ENCODE results near the gene CDK13. TPM values are rescaled to one million over a fixed set of nuclear protein-coding genes. Genes with fewer than 3 reads are reported as not detected.

CDK13 gene
- total RNA-seq, 1 experiment from 2014 or later = 52.2 TPM

GRCh38 chr7:39954694-39955093 lies 4.6 kb downstream of the CDK13 start:
- WGBS (ENCODE audit: extremely low coverage, insufficient read length, low lambda C conversion rate) = no CpG with 5 or more reads among the region's 4 CpGs
- H3K4ac ChIP-seq (ENCODE audit: low read depth, low read length) = no peak overlapping the region
- H3K56ac ChIP-seq (ENCODE audit: insufficient read length, low read depth, low read length) = no peak overlapping the region
- H3K9me3 ChIP-seq (ENCODE audit: control insufficient read depth, low read depth, low read length) = no peaks in the 10 kb centered on the region
- no peak overlapping the region for H3K18ac ChIP-seq (ENCODE audit: insufficient read length, low read depth, low read length)
- H2BK20ac ChIP-seq (ENCODE audit: low read depth, low read length, poor library complexity, severe bottlenecking) = no peak overlapping the region
- no peak for TF ChIP-seq CTCF (conservative IDR thresholded peaks at IDR 0.05)
- no peak overlapping the region for H2AK5ac ChIP-seq (ENCODE audit: insufficient read length, low read length)
- H3K14ac ChIP-seq (ENCODE audit: insufficient read depth, low read length) = no peak overlapping the region
- H3K23ac ChIP-seq (ENCODE audit: insufficient read length, low read depth, low read length) = no peak overlapping the region
- H3K27me3 Mint-ChIP-seq (ENCODE audit: low read depth) = no peaks in the 10 kb centered on the region
- H3K4me1 Mint-ChIP-seq = peaks cover 19 to 36% of the 10 kb centered on the region in 2 experiments
- no peak overlapping the region for H2BK120ac ChIP-seq (ENCODE audit: low read depth, low read length, poor library complexity, severe bottlenecking)
- no peak overlapping the region for H2BK12ac ChIP-seq (ENCODE audit: insufficient read length, low read depth, low read length)
- no peak overlapping the region for H2BK15ac ChIP-seq (ENCODE audit: low read depth, low read length)
- H3K4me3 Mint-ChIP-seq = peak overlapping the region in 1 of 2 experiments; percentile 33; a peak in 2 of 5 replicates
- H4K91ac ChIP-seq (ENCODE audit: insufficient read length, low read depth, low read length) = no peak overlapping the region
- no peak overlapping the region for H3K4me2 ChIP-seq (ENCODE audit: insufficient read depth, insufficient read length, low read length)
- H4K5ac ChIP-seq (ENCODE audit: insufficient read length, low read depth, low read length) = no peak overlapping the region
- no peaks in the 10 kb centered on the region for H4K20me1 ChIP-seq (ENCODE audit: control insufficient read depth, insufficient read depth, insufficient read length)
- no peaks in the 10 kb centered on the region for H3K27me3 ChIP-seq (ENCODE audit: insufficient read depth, low read length)
- no peak overlapping the region for H2BK5ac ChIP-seq (ENCODE audit: insufficient read length, low read length)
- peaks cover 2% of the 10 kb centered on the region for H3K79me1 ChIP-seq (ENCODE audit: insufficient read depth, low read depth, low read length, poor library complexity, severe bottlenecking)
- no peaks in the 10 kb centered on the region; a peak in 1 of 5 replicates for H3K9me3 Mint-ChIP-seq
- DNase-seq = no peak
- H3K27ac Mint-ChIP-seq = peak overlapping the region in 2 of 3 experiments; percentile 2 to 7; a peak in 2 of 7 replicates
- H2AFZ ChIP-seq (ENCODE audit: low read length) = no peak overlapping the region
- H3K4me1 ChIP-seq (ENCODE audit: insufficient read depth, low read length) = peaks cover 2% of the 10 kb centered on the region; the same call in 1 of the 2 replicates
- peaks cover 4% of the 10 kb centered on the region for H3K23me2 ChIP-seq (ENCODE audit: insufficient read length, low read depth, low read length, poor library complexity, severe bottlenecking)
- no peak overlapping the region for H3K27ac ChIP-seq (ENCODE audit: insufficient read length, low read depth, low read length)
- H3K36me3 Mint-ChIP-seq (ENCODE audit: insufficient read depth in 1 of 3, low read depth in 3 of 3) = peaks cover 9 to 14% (median 14%) of the 10 kb centered on the region in 3 experiments
- no peak overlapping the region for H3K9ac ChIP-seq (ENCODE audit: extremely low read depth, insufficient read length, low read length)
- no peak overlapping the region for H3T11ph ChIP-seq (ENCODE audit: low read length)
- H4K8ac ChIP-seq (replicated peaks; ENCODE audit: insufficient read length, low read depth, low read length) = no peak overlapping the region
- H3K79me2 ChIP-seq (ENCODE audit: insufficient read depth, low read length) = peaks cover 49% of the 10 kb centered on the region; the same call in 1 of the 2 replicates
